SK-MEL-5 (cell line): ENCODE measurements around the gene NEU3. TPM values are rescaled to one million over a fixed set of nuclear protein-coding genes. Genes with fewer than 3 reads are reported as not detected.

ENCODE experiments used
- DNase-seq: peaks from one replicate; pipeline ENCODE4 v3.0.0-alpha.2; 2016; ENCODE audit warnings: low read depth, low spot score
- in situ Hi-C: cut with HindIII; loops from 2 replicates; pipeline ENCODE4 v1.10.0; 2016; ENCODE audit warnings: low sequenced_read_pairs, high pct_unique_total_duplicates, low pct_unique_long_range_greater_than_20kb
- total RNA-seq: library from RNA; depleted of rRNA; stranded (reverse); fragments of >200 nt; shearing (Covaris generic); gene quantifications from 2 replicates; pipeline ENCODE4 v1.2.3, GENCODE V29; 2014

The NEU3 gene
- total RNA-seq, 1 experiment from 2014 or later, result 50.8 TPM

- in situ Hi-C loops, result loop anchor here (25.0 kb wide), 1 partner anchor 110 kb away; no protein-coding TSS in a partner anchor
- no peak for DNase-seq
Observed at GRCh38 chr11:75022296-75022695, 33.6 kb downstream of the NEU3 start.

DNA sequence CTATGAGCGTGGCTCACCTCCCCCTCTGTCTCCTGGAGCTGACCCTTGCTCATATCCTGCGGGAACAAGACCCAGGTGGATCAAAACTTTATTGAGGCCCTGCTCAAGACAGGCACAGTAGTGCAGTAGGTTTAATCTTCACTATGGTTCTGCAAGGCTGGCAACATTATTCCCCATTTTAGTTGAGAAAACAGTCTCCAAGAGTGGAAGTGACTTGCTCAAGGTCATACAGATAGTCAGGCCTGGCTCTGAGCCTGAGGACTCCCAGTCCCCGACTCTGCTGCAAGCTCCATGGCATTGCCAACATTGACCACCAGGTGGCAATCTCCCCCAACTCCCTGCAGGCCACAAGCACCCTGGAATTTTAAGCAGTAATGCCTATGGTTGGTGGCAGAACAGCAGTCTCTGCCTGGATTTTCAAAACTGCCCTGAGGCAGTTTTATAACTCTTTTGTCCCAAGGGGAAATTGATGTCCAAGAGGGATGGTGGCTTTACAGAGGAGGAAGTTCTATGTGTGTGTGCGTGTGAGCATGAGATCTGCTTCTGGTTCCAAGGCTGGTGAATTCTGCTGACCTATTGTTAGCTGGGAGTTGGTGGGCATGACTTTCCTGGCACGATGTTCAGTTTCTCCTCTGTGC lies 34.1 kb downstream of the NEU3 start:
- peak; percentile 97 for DNase-seq
- in situ Hi-C loops, result loop anchor here (25.0 kb wide), 1 partner anchor 111 kb away; no protein-coding TSS in a partner anchor

DNA sequence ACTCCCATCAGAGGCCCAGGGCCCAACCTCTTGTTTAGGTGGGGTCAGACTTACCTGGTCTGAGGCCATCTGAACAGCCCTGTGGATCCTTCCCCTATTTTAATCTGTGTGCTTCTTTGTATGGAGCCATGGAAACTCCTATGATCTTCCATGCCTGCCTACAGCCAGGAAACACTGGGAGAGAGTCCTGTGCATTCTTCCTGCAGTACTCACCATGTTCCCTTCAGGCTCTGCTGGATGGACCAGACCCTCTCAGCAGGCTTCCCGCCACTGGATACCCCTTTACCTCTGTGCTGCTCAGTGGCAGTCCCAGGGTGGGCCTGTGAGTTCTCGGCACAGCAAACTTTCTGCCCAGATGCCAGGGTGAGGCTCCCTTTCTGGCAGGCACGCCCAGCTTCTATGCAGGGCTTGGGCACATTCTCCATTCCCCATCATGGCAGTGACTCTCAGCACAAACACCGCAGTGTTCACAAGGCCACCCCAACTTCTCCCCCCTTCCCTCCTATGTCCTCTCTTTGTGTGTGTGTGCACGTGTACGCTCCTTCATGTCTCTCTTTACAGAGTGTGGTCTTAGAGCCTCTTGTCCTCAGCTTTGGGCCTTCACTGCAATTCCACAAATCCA lies 34.8 kb downstream of the NEU3 start:
- DNase-seq, result no peak
- in situ Hi-C loops, result loop anchor here (25.0 kb wide), 1 partner anchor 111 kb away; no protein-coding TSS in a partner anchor

GRCh38 chr11:75024068-75024449 lies 35.3 kb downstream of the NEU3 start:
- in situ Hi-C loops, result loop anchor here (25.0 kb wide), 1 partner anchor 112 kb away; no protein-coding TSS in a partner anchor
- peak; percentile 100 for DNase-seq

- in situ Hi-C loops, result loop anchor here (25.0 kb wide), 1 partner anchor 112 kb away; no protein-coding TSS in a partner anchor
- DNase-seq, result no peak
Observed at GRCh38 chr11:75024764-75025211, 36.1 kb downstream of the NEU3 start.

- DNase-seq, result no peak
- in situ Hi-C loops, result no loop called here
Observed at GRCh38 chr11:75025561-75025960, 36.8 kb downstream of the NEU3 start.

DNA sequence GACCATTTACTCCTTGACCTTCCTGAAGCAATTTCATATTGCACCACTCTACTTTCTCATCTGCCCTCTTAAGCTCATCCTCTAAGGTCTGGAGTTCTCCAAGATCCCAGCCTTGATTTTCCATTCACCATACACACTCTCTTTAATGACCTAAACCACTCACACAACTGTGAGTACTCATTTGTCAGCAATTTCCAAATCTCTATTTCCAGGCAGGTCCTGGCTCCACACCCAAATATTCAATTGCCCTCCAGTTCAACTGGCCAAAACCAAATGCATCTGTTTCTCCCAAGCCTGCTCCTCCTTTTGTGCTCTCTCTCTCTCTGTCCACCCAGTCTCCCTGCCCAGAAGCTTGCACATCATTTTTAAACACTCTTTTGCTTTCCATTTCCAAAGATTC lies 39.6 kb downstream of the NEU3 start:
- in situ Hi-C loops, result no loop called here
- no peak for DNase-seq

GRCh38 chr11:75028724-75029123 lies 40.0 kb downstream of the NEU3 start:
- in situ Hi-C loops, result no loop called here
- DNase-seq, result peak; percentile 42

DNA sequence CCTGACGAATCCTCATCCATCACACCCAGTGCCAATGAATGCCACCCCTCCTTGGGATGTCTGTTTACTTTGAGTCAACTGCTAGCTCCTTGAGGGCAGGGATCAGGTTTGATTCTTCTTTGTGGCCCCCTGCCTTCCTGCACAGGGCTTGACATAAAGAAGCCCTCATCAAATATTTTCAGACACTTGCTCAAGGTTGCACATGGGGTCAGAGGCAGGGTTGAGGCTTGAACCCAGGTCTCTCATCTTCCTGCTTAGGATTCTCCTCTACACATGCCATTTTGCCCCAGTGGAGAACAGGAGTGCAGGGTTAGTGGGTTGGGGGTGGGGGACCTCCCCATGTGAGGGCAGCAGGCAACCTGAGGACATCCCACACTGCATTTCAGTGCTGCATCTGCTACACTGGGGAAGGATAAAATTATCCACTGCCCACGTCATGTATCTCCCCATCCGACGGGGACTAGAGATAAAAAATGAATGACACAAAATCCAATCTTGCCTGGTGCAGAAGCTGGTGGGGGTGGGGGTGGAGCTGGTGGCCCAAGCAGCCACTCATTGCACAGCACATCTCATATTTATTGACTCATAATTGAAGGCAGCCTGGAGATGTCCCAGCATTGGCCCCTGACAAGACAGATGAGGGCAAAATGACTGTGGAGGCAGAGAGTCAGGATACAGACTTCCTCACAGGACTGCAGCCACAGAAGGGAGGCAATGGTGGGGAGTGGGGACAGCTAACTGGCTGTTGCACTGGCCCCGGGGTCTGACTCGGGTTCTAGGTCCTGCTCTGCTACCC lies 41.3 kb downstream of the NEU3 start:
- peak; percentile 37 for DNase-seq
- in situ Hi-C loops, result no loop called here

DNA sequence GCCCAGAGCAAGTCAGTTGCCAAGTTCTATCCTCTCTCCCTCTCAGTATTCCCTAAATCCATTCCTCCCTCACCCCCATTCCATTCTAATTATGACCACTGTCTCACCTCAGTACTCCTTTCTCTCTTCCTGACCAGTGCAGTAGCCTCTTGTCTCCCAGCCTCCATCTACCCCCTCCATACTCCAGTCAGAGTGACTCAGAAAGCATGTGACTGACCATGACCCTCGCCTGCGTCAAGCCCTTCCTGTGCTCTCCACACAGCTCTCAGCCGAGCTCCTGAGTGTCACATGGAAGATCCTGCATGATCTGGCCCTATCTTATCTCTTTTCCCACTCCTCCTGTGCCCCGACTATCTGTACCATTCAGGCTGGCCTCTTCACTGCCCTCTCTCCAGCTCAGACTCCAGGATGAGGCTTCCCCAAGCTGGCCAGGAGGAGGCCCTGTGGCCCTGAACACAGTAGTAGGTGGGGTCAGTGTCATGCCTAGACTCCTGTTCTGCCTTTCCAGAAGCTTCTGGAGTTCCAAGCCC lies 42.6 kb downstream of the NEU3 start:
- peak; percentile 100 for DNase-seq

DNA sequence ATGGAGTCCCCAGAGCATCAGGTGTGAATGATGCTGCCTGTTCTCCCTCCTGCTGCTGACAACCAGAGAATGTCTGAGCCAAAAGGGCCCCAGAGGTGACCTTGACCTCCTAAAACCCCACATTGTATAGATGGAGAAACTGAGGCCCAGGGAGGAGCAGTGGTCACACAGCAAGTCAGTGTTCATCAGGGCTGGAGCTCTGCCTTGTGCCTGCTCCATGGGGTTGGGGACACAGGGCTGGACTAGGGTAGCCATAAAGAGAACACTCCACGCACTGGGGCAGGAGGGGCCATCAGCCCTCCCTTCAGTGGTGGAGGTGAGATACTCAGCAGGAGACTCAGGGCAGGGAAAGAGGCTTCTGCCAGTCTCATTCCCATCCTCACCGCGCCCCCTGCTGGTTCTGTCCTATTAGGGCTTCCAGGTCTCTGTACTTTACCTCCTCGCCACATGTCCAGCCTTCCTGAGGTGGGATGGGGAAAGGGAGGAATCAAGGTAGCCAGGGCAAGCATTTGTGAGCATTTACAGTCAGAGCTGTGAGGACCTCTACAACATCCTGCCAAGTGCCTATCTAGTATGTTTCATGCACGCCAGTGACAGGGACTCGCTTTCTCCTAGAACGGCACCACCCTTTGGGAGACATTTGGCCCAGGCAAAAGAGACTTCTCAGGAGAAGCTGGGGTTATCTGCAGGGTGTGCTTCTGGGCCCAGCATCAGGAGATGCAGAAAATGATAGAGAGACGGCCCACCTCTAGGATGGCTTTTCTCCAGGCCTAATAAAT lies 43.2 kb downstream of the NEU3 start:
- in situ Hi-C loops, result no loop called here
- peak; percentile 97 for DNase-seq

More for the DNA sequence above, 42.6 kb downstream of the NEU3 start:
- in situ Hi-C loops, result no loop called here

DNA sequence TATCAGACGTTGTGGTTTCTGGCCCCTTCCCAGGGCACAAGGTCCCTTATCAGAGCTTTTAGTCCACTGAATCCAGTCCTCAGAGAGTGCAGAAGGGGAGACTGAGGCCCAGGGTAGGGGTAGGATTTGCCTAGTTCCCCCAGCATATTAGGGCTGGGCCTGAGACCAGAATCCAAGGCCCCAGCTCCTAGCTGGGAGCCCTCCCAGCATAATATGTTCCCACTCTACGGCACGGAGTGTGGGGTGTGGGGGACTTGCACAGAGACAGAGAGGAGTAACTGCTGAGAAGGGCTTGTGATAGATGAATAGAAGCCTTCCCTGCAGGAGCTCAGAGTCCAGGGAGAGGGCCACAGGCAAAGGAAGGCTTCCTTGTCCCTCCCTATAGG lies 43.8 kb downstream of the NEU3 start:
- in situ Hi-C loops, result no loop called here
- DNase-seq, result no peak

GRCh38 chr11:75033916-75034315 lies 45.2 kb downstream of the NEU3 start:
- no peak for DNase-seq
- in situ Hi-C loops, result no loop called here

DNA sequence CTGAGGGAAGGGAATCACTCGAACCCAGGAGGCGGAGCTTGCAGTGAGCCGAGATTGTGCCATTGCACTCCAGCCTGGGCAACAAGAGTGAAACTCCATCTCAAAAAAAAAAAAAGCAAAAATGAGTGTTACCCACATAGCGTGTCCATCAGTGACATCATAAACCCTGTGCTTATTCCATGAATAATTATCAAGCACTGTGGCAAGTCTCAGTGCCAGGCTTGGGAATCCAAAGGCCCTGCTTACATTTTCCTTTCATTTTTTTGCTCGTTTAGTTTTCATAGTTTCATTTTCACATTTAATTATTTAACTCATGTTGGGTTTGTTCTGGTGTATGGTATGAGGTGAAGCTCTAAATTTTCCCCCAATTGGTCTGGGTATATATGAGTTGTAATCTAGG lies 46.5 kb downstream of the NEU3 start:
- DNase-seq, result no peak
- in situ Hi-C loops, result no loop called here

DNA sequence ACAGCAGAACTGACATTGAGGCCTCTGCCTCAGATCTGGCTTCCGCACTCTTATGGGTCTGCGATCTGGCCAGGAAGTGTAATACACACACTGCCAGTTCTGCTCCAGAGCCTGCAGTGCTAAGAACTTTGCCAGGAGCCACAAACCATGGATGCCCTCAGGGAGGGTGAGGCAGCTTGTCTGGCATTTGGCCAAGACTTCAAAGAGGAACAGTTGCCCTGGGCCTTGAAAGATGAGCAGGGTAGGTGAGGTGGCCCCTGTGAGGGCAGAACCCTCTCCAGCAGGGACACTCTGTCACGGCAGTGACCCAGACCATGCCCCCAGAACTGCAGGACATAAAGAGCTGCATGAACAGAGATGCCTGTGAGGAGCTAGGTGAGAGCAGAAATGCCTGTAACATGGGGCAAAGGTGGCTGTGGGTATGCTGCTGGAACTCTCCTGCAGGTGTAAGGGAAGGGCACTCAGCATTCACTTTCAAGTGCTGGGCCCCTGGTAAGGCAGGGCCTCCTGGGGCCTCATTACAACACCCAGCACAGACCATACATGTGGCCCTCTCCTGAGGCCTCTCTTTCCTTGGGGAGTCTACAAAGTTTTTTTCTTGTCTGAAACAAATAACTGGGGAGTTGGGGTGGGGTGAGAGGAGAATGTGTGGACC lies 47.3 kb downstream of the NEU3 start:
- DNase-seq, result peak; percentile 66
- in situ Hi-C loops, result no loop called here

GRCh38 chr11:75040167-75040770 lies 51.5 kb downstream of the NEU3 start:
- no peak for DNase-seq
- in situ Hi-C loops, result no loop called here

DNA sequence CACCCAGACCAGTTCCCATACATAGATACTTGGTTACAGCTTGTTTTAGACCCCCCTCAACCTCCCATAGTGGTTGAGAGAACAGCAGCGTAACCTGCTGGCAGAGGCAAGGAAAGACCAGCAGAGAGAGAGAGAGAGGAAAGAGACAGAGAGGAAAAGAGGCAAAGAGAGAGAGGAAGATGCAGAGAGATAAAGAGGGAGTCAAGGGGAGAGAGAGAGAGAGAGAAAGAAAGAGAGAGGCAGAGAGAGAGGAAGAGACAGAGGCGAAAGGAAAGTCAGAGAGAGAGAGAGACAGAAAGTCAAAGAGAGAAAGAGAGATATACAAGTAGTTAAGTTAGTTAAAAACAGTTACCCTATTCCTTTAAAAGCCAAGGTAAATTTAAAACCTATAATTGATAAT lies 52.5 kb downstream of the NEU3 start:
- in situ Hi-C loops, result no loop called here
- peak; percentile 40 for DNase-seq
